ENCODE data around the gene ST6GALNAC6. TPM values are rescaled to one million over a fixed set of nuclear protein-coding genes. Genes with fewer than 3 reads are reported as not detected.
A peak's percentile ranks its signal among the peaks of the same experiment; 100 is the strongest.

ST6GALNAC6 gene
- total and polyA plus RNA-seq, 12 donors = 32.8 to 52.0 (median 42.5) TPM

DNA sequence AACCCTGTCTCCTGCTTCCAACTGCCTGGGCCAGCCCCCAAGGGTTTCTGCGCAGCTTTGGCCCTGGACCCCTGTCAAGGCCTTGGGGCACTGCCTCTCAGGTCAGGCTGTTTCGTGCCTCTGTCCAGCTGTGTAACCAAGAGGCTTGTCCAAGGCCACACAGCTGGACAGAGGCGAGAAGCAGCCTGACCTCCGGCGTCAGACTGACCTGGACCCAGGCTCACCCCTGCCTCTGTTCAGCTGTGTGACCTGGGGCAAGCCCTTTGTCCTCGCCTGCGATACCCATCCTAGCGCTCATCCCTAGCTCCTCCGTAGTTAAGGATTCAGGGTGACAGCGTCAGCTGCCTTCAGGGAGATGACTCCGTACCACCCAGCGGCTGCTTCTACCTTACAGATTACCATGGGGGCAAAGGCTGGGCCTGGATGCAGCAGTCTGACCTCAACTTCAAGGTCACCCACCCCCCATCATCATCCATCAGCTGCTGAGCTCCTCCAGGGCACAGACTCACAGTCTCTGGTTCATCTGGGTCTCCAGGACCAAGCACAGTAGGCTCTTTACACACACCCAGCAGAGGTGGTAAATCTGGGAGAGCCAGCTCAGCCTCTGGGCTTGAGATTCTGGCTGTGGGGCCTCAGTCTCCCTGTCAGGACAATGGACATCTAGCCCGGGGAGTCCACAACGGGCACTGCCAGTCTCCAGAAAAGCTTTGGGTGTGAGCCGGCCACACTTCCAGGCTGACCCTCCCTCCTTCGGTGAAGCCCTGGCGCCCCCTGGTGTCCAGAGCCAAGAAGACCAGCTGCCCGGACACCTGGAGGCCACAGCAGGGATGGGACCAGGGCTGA, 29.9 kb downstream of the ST6GALNAC6 start:
- ATAC-seq = peak; percentile 43 to 85 (median 78)
- H3K27ac ChIP-seq = peak overlapping the region in 9 of 10 donors; percentile 7 to 92 (median 47)

DNA sequence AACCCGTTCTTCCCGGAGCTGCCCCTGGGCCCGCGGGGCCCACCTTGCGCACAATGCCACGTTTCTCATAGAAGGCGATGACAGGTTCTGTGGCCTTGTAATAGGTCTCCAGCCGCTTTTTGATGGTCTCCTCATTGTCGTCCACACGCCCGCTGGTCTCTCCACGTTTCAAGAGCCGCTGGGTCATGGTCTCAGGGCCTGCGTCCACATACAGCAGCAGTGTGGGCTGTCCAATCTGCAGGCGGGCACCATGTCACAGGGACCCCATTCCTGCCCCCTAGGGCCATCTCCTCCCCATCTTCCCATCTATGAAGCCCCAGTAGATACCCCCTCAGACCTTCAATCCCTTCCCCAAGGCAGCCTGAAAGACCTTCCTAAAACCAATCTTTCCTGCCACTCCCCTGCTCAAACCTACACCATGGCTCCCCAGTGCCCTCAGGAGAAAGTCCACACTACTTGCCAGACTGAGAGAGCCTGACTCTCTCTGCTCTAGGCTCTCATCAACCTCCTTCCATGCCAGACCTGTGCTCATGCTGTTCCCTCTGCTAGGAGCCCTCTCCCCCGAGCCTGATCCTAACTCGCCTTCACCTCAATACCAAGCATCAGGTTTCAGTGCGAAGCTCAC, 31.0 kb downstream of the ST6GALNAC6 start:
- no peak for DNase-seq
- no peak for ATAC-seq
- no peak overlapping the region for H3K4me3 ChIP-seq
- intact Hi-C loops (cut with DNase I) = loop anchor here in 3 of 10 donors (2.0 to 5.0 kb wide), 4 partner anchors 41 to 276 kb away; partner anchors contain the start of genes CDK9 (in 3 of the 3) and TOR2A (in 1 of the 3)
- no peaks in the 10 kb centered on the region for H3K9me3 ChIP-seq
- H3K27ac ChIP-seq = peak overlapping the region; percentile 36 to 92 (median 83)
- peaks cover 0 to 64% (median 28%) of the 10 kb centered on the region in 9 donors for H3K36me3 ChIP-seq
- TF ChIP-seq, protein P1, sequence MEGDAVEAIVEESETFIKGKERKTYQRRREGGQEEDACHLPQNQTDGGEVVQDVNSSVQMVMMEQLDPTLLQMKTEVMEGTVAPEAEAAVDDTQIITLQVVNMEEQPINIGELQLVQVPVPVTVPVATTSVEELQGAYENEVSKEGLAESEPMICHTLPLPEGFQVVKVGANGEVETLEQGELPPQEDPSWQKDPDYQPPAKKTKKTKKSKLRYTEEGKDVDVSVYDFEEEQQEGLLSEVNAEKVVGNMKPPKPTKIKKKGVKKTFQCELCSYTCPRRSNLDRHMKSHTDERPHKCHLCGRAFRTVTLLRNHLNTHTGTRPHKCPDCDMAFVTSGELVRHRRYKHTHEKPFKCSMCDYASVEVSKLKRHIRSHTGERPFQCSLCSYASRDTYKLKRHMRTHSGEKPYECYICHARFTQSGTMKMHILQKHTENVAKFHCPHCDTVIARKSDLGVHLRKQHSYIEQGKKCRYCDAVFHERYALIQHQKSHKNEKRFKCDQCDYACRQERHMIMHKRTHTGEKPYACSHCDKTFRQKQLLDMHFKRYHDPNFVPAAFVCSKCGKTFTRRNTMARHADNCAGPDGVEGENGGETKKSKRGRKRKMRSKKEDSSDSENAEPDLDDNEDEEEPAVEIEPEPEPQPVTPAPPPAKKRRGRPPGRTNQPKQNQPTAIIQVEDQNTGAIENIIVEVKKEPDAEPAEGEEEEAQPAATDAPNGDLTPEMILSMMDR (IDR thresholded peaks at IDR 0.05) = no peak
- 88 to 90% methylated on average over 18 of the region's 18 CpGs for WGBS, 2 donors
- no peaks in the 10 kb centered on the region for H3K27me3 ChIP-seq
- peaks cover 5 to 62% (median 35%) of the 10 kb centered on the region in 9 donors for H3K4me1 ChIP-seq

More for the DNA sequence above, 29.9 kb downstream of the ST6GALNAC6 start:
- no peaks in the 10 kb centered on the region for H3K9me3 ChIP-seq
- 57 to 65% methylated on average over 18 of the region's 18 CpGs for WGBS, 2 donors
- intact Hi-C loops (cut with DNase I) = loop anchor here (1.0 to 10.0 kb wide), 15 partner anchors 42 to 277 kb away; partner anchors contain the start of genes CDK9 (in 7 of the 10), TOR2A (in 6 of the 10), FPGS (in 2 of the 10) and ST6GALNAC4 (in 2 of the 10)
- H3K27me3 ChIP-seq = no peaks in the 10 kb centered on the region
- peaks cover 9 to 64% (median 42%) of the 10 kb centered on the region in 9 donors for H3K4me1 ChIP-seq
- peak; percentile 91 to 94 for DNase-seq
- TF ChIP-seq, protein P1 (IDR thresholded peaks at IDR 0.05) = peak; percentile 85 to 92 (median 89)
- H3K36me3 ChIP-seq = peaks cover 0 to 64% (median 28%) of the 10 kb centered on the region in 9 donors
- H3K4me3 ChIP-seq = no peak overlapping the region

DNA sequence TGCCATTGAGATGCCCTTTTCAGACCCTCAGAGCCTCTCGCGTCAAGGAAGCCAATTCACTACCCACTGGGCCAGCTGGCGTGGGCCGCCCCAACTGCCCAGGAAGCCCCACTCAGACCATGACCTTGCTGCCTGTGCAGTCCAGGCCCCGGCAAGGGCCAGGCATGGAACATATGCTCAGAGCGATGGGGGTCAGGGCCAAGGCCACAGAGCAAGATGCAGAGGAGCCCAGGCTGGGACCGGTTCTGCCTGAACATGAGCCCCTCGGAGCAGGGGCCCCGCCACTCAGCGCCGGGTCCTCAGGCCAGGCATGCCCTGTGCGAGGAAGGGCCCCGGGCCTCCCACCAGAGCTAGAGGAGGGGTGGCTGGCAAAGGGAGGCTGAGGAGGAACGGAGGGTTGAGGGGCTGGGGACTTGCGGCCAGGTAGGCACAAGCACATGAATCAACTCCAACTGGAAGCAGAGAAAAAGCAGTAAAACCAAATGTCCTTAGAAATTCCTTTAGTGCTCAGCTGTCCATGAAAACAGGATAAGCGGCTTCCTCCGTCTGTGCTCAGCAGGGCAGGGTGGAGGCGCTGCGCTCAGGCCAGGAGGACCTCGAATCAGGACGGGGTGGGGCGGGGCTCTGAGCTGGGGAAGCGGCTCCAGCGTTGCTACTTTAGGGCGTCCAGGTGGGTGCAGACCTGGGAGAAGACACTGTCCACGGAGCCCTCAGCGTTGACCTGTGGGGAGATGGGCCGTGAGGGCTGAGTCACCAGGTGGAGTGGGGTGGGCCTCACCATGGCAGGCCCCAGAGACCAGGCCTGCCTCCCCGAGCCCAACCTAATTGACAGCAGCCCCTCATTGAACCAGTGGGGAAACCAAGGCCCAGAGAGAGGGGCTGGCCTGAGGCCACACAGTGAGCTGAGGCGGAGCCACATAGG, 31.8 kb downstream of the ST6GALNAC6 start:
- Histone ChIP-seq H3K27me3 (no peaks in the 10 kb centered on the region), H3K4me1 (peaks cover 2 to 62% (median 41%) of the 10 kb centered on the region in 9 donors), H3K36me3 (peaks cover 0 to 56% (median 22%) of the 10 kb centered on the region in 9 donors), H3K4me3 (peak overlapping the region in 1 of 10 donors; percentile 5), H3K27ac (peak overlapping the region; percentile 58 to 92 (median 84)), H3K9me3 (no peaks in the 10 kb centered on the region)
- intact Hi-C loops (cut with DNase I) = loop anchor here in 3 of 10 donors (2.0 to 5.0 kb wide), 4 partner anchors 40 to 275 kb away; partner anchors contain the start of genes CDK9 (in 3 of the 3) and TOR2A (in 1 of the 3)
- ATAC-seq = peak; percentile 24 to 73 (median 64)
- WGBS, 2 donors = 66 to 68% methylated on average over 30 of the region's 30 CpGs
- TF ChIP-seq, protein P1 (IDR thresholded peaks at IDR 0.05) = peak in 4 of 9 donors; percentile 10 to 33 (median 17)
- DNase-seq = peak; percentile 68 to 74
